HFFc6 (cell line): ENCODE data around the gene GOLGA8J. TPM values are rescaled to one million over a fixed set of nuclear protein-coding genes. Genes with fewer than 3 reads are reported as not detected.
"Not testable (repeated sequence)": the region's sequence is repeated elsewhere in the genome, so short reads cannot be mapped to it uniquely, and the experiment has no call there.

Experiments used
- DNase-seq: peaks from one replicate; pipeline ENCODE4 v3.0.0-alpha.2; 2018
- H3K27ac Mint-ChIP-seq: 2 replicates; pipeline ENCODE4 v1.8.0; 2020; ENCODE audit warnings: mild to moderate bottlenecking, mixed read lengths
- H3K27me3 Mint-ChIP-seq: 2 replicates; pipeline ENCODE4 v1.8.0; 2021; ENCODE audit warnings: mild to moderate bottlenecking, moderate library complexity, mixed read lengths; ENCODE audit not compliant: insufficient read depth
- H3K36me3 Mint-ChIP-seq: 2 replicates; pipeline ENCODE4 v1.8.0; 2021; ENCODE audit warnings: low read depth, mixed read lengths
- H3K4me1 Mint-ChIP-seq: 2 replicates; pipeline ENCODE4 v1.8.0; 2020; ENCODE audit warnings: low read depth, mixed read lengths
- H3K4me3 Mint-ChIP-seq: 2 replicates; pipeline ENCODE4 v1.8.0; 2020; ENCODE audit warnings: mild to moderate bottlenecking, moderate library complexity, mixed read lengths
- H3K9me3 Mint-ChIP-seq: 2 replicates; pipeline ENCODE4 v1.8.0; 2020; ENCODE audit warnings: mild to moderate bottlenecking, mixed read lengths
- CTCF ChIP-seq: fragments of 200-600 bp; sonication (generic); IDR thresholded peaks from 2 replicates; pipeline ENCODE4 v1.5.0; 2021; ENCODE audit warnings: antibody characterized with exemption, mild to moderate bottlenecking
- total RNA-seq, 6 experiments: library from RNA; stranded (reverse); fragmentation: NEBNext Ultra II Directional; extraction: Animal tissue kit (Norgen Biotek cat#: 25700); gene quantifications; 2 replicates in 1 of 6; 3 replicates in 5 of 6; pipeline ENCODE4 v1.2.3, GENCODE V29; 2021

GOLGA8J gene
- total RNA-seq, 6 experiments from 2014 or later = not detected

- no peak for TF ChIP-seq CTCF
- no peak overlapping the region for H3K4me3 Mint-ChIP-seq
- peaks cover 5% of the 10 kb centered on the region; the same call in 1 of the 2 replicates for H3K27me3 Mint-ChIP-seq
- no peaks in the 10 kb centered on the region for H3K4me1 Mint-ChIP-seq
- no peaks in the 10 kb centered on the region for H3K36me3 Mint-ChIP-seq
- no peak overlapping the region for H3K27ac Mint-ChIP-seq
- no peak for DNase-seq
- H3K9me3 Mint-ChIP-seq = no peaks in the 10 kb centered on the region
These were observed 40.2 kb upstream of the GOLGA8J start for GRCh38 chr15:30042556-30042955.

- Mint-ChIP-seq H3K4me3 (no peak overlapping the region), H3K9me3 (no peaks in the 10 kb centered on the region), H3K4me1 (no peaks in the 10 kb centered on the region), H3K27ac (no peak overlapping the region), H3K27me3 (peaks cover 10% of the 10 kb centered on the region; the same call in 1 of the 2 replicates), H3K36me3 (no peaks in the 10 kb centered on the region)
- no peak for DNase-seq
- TF ChIP-seq CTCF = peak; percentile 54
These were observed 39.5 kb upstream of the GOLGA8J start for GRCh38 chr15:30043211-30043655.

- no peak overlapping the region for H3K27ac Mint-ChIP-seq
- H3K36me3 Mint-ChIP-seq = no peaks in the 10 kb centered on the region
- no peak for TF ChIP-seq CTCF
- no peaks in the 10 kb centered on the region for H3K4me1 Mint-ChIP-seq
- no peak for DNase-seq
- H3K27me3 Mint-ChIP-seq = peaks cover 12% of the 10 kb centered on the region; the same call in 1 of the 2 replicates
- no peaks in the 10 kb centered on the region for H3K9me3 Mint-ChIP-seq
- H3K4me3 Mint-ChIP-seq = no peak overlapping the region
These were observed 38.4 kb upstream of the GOLGA8J start for GRCh38 chr15:30044377-30044776.

GRCh38 chr15:30044826-30045225, 37.9 kb upstream of the GOLGA8J start:
- H3K4me3 Mint-ChIP-seq, H3K36me3 Mint-ChIP-seq, H3K27ac Mint-ChIP-seq, DNase-seq, H3K9me3 Mint-ChIP-seq, H3K4me1 Mint-ChIP-seq: not testable (repeated sequence)
- H3K27me3 Mint-ChIP-seq = peaks cover 15% of the 10 kb centered on the region; the same call in 1 of the 2 replicates

GRCh38 chr15:30045248-30046041, 37.3 kb upstream of the GOLGA8J start:
- H3K4me1 Mint-ChIP-seq, H3K4me3 Mint-ChIP-seq, H3K9me3 Mint-ChIP-seq, DNase-seq, H3K36me3 Mint-ChIP-seq, H3K27ac Mint-ChIP-seq: not testable (repeated sequence)
- H3K27me3 Mint-ChIP-seq = peaks cover 17% of the 10 kb centered on the region

GRCh38 chr15:30046430-30046829, 36.3 kb upstream of the GOLGA8J start:
- no peak for DNase-seq
- H3K27me3 Mint-ChIP-seq = peaks cover 17% of the 10 kb centered on the region
- no peaks in the 10 kb centered on the region for H3K9me3 Mint-ChIP-seq
- H3K4me3 Mint-ChIP-seq = no peak overlapping the region
- no peaks in the 10 kb centered on the region for H3K4me1 Mint-ChIP-seq
- H3K36me3 Mint-ChIP-seq = no peaks in the 10 kb centered on the region
- H3K27ac Mint-ChIP-seq = no peak overlapping the region
- TF ChIP-seq CTCF = no peak
